ENCODE measurements around the gene GPR137. TPM values are rescaled to one million over a fixed set of nuclear protein-coding genes. Genes with fewer than 3 reads are reported as not detected.

GPR137 gene
- total and polyA plus RNA-seq, 12 donors, result 16.4 to 43.0 (median 24.3) TPM

DNA sequence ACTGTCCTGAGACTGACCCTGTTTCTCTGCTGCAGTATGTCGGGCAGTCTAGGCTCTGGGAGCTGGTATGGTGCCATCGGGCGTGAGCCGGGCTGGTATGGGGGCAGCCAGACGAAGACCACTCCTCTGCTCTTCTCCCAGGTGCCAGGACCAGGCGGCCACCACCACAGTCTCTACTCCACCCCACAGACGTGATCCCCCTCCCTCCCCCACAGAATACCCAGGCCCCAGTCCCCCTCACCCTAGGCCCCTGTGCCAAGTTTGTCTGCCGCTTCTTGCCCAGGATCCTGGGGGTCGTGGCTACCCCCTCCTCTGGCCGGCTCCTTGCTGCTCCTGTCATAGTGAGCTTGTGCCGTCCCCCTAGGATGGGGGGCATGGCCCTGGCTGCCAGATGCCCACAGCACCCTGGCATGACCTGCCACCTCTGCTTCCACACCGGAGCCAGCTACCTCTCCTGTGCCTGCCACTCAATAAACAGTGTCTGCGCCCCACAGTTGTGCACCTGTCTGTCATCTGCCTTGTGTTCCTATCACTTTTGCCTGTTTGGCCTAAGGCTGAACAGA lies 3.4 kb downstream of the GPR137 start:
- 92 to 96% methylated on average over 13 of the region's 13 CpGs for WGBS, 2 donors
- TF ChIP-seq, protein P1, sequence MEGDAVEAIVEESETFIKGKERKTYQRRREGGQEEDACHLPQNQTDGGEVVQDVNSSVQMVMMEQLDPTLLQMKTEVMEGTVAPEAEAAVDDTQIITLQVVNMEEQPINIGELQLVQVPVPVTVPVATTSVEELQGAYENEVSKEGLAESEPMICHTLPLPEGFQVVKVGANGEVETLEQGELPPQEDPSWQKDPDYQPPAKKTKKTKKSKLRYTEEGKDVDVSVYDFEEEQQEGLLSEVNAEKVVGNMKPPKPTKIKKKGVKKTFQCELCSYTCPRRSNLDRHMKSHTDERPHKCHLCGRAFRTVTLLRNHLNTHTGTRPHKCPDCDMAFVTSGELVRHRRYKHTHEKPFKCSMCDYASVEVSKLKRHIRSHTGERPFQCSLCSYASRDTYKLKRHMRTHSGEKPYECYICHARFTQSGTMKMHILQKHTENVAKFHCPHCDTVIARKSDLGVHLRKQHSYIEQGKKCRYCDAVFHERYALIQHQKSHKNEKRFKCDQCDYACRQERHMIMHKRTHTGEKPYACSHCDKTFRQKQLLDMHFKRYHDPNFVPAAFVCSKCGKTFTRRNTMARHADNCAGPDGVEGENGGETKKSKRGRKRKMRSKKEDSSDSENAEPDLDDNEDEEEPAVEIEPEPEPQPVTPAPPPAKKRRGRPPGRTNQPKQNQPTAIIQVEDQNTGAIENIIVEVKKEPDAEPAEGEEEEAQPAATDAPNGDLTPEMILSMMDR (IDR thresholded peaks at IDR 0.05), result no peak
- H3K27me3 ChIP-seq, result peaks cover 17 to 45% (median 41%) of the 10 kb centered on the region in 7 donors
- H3K4me1 ChIP-seq, result peaks cover 14 to 34% (median 27%) of the 10 kb centered on the region in 9 donors
- no peak overlapping the region for H3K4me3 ChIP-seq
- ATAC-seq, result no peak
- intact Hi-C loops (cut with DNase I), result no loop called here
- DNase-seq, result no peak
- peaks cover 0 to 5% (median 0%) of the 10 kb centered on the region in 9 donors for H3K36me3 ChIP-seq
- H3K27ac ChIP-seq, result no peak overlapping the region
- H3K9me3 ChIP-seq, result no peaks in the 10 kb centered on the region

DNA sequence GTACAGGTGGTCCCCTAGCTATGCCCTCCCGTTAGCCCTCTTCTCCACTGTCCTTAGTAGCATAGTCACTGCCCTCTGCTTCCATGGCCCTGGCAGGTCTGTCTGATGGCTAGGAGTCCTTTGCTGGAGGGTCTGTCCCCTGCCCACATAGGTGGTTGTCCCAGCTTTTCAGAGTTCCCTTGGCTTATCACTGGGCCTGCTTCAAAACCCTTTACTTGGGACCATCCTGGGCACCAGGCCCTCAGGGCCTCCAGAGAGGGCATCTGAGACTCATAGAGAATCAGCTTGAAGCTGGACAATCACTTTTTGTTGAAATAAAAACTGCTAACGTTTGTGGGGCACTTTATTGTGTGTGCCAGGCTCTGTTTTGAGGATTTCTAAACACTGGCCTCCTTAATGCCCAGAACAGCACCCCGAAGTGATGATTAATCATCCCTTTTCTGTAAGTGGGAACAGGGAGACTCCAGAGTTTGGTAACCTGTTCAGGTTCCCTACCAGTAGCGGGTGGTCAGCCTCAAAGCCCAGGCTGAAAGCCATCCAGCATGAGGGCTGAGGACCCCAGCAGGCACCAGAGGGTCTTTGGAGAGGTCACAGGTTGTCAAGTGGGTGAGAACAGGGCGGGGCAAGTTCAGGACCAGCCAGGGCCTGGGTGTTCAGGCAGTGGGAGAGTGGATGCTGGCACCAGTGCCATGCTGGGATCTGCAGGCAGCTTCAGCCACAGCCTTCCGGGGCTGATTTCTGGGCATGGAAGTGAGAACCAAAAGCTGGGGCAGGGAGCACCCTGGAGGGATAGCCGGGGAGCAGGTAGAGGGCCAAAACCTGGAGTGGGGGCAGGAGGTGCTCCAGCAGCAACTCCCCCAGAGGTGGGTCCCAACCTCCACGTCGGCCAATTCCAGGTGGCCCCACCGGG lies 5.0 kb downstream of the GPR137 start:
- DNase-seq (no peak), ATAC-seq (no peak)
- no peaks in the 10 kb centered on the region for H3K9me3 ChIP-seq
- no peak overlapping the region for H3K27ac ChIP-seq
- WGBS, 2 donors, result 52 to 54% methylated on average over 10 of the region's 10 CpGs
- peaks cover 17 to 60% (median 57%) of the 10 kb centered on the region in 7 donors for H3K27me3 ChIP-seq
- H3K36me3 ChIP-seq, result peaks cover 0 to 5% (median 0%) of the 10 kb centered on the region in 9 donors
- H3K4me1 ChIP-seq, result peaks cover 11 to 32% (median 25%) of the 10 kb centered on the region in 9 donors
- TF ChIP-seq, protein P1 (IDR thresholded peaks at IDR 0.05), result no peak
- no peak overlapping the region for H3K4me3 ChIP-seq
- intact Hi-C loops (cut with DNase I), result no loop called here

DNA sequence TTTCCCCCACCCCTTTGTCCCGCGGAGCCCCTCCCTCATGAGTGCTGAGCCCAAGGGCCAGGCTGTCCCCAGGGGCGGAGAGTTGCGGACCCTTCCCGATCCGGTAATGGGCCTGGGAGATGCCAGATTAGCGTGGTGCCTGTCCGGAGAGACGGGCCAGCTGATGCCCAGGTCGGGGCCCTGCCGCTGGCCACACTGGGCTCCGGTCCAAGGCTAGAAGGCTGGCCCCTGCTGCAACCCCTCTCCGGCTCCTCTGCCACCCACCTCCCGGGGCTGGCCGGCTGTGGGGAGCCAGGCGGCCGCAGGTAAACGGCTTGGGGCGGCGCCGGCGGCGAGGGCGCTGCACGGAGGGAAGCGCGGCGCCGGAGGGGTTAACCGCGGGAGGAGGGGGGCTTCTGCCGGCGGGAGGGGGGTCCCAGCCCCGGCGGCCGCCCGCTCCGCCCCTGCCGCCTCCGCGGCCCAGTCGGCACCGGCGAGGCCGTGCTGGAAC lies 5.7 kb downstream of the GPR137 start, which contains the start of gene KCNK4:
TSS of gene KCNK4 (plus strand) at position 41 of the 490 bp plus-strand sequence. CDS start 1,717 bp downstream, outside the sequence.
- no peaks in the 10 kb centered on the region for H3K9me3 ChIP-seq
- 3 to 4% methylated on average over 32 to 45 of the region's 45 CpGs for WGBS, 2 donors
- no peak within 1 kb of the TSS for H3K27ac ChIP-seq
- H3K27me3 ChIP-seq, result peaks cover 17 to 67% (median 64%) of the 10 kb centered on the region in 7 donors
- H3K4me3 ChIP-seq, result peak within 1 kb of the TSS; percentile 21 to 49 (median 38)
- no peak for ATAC-seq
- H3K4me1 ChIP-seq, result peaks cover 6 to 27% (median 20%) of the 10 kb centered on the region in 9 donors
- DNase-seq, result no peak
- H3K36me3 ChIP-seq, result peaks cover 0 to 5% (median 0%) of the 10 kb centered on the region in 9 donors
- TF ChIP-seq, protein P1 (IDR thresholded peaks at IDR 0.05), result no peak
- intact Hi-C loops (cut with DNase I), result no loop called here

DNA sequence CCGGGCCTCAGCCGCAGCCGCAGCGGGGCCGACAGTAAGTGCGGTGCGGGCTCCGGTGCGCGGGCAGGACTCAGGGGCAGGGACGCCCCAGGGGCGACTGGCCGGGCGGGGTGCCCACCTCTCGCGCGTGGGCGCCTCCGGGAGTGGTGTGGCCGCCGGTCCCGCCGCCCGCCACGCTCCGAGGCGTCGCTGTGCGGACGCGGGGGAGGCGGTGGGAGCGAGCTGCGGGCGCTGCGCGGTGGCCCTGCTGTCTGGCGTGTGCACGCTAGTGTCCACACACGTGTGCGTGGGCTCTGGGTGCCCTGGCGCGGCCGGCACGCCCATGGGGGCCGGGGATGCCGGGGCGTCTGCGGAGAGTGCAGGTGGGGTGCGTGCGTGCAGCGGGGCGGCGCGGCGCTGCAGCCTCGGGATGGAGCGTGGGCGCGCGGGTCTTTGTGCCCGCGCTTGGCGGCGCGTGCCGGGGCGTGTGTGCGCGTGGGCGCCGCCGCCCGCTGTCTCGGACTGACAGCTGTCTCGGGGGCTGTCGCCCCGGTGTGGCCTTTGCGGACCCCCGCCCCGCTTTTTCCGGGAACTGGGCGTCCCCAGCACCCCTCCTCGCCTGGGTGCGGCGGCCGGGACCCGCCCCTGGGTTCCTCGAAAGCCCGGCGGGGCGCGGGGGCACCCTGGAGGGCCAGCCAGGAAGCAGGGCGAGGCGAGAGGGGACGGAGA lies 6.3 kb downstream of the GPR137 start:
- Histone ChIP-seq H3K9me3 (no peaks in the 10 kb centered on the region), H3K27me3 (peaks cover 19 to 73% (median 70%) of the 10 kb centered on the region in 7 donors), H3K4me1 (peaks cover 4 to 23% (median 15%) of the 10 kb centered on the region in 9 donors), H3K36me3 (peaks cover 0 to 5% (median 0%) of the 10 kb centered on the region in 9 donors), H3K4me3 (peak overlapping the region; percentile 21 to 49 (median 38)), H3K27ac (no peak overlapping the region)
- DNase-seq, result no peak
- 0 to 1% methylated on average over 51 to 96 of the region's 96 CpGs for WGBS, 2 donors
- TF ChIP-seq, protein P1 (IDR thresholded peaks at IDR 0.05), result no peak
- ATAC-seq, result peak in 2 of 8 donors; percentile 13 to 14
- intact Hi-C loops (cut with DNase I), result no loop called here

Measured in heart right ventricle (tissue), 16 donors.